Epithelial cell of proximal tubule (primary cell): Measurements from ENCODE around the gene RERE. TPM values are rescaled to one million over a fixed set of nuclear protein-coding genes. Genes with fewer than 3 reads are reported as not detected.

Experiments
- DNase-seq: peaks from one replicate; pipeline ENCODE4 v3.0.0-alpha.2; 2011; ENCODE audit warnings: low read depth
- H3K4me3 ChIP-seq: 2 replicates; pipeline ENCODE4 v1.5.1; 2011; ENCODE audit warnings: low read depth, mild to moderate bottlenecking, low read length
- CTCF ChIP-seq: conservative IDR thresholded peaks from 2 replicates; pipeline ENCODE4 v1.5.1; 2012; ENCODE audit warnings: low read depth, mild to moderate bottlenecking, low read length
- total RNA-seq: library from RNA; depleted of rRNA; stranded (reverse); fragments of >200 nt; gene quantifications from 2 replicates; pipeline ENCODE4 v1.2.3, GENCODE V29; 2015

Gene RERE
- total RNA-seq, 1 donor from 2014 or later: 18.0 TPM

GRCh38 chr1:8311068-8311718 lies 506.2 kb downstream of the RERE start:
- H3K4me3 ChIP-seq: no peak overlapping the region
- TF ChIP-seq CTCF: no peak
- no peak for DNase-seq

- no peak overlapping the region for H3K4me3 ChIP-seq
- no peak for TF ChIP-seq CTCF
- DNase-seq: no peak
Observed at GRCh38 chr1:8307628-8308027, 509.8 kb downstream of the RERE start.

GRCh38 chr1:8303876-8304275 lies 513.6 kb downstream of the RERE start:
- H3K4me3 ChIP-seq: no peak overlapping the region
- TF ChIP-seq CTCF: no peak
- DNase-seq: no peak

- DNase-seq: no peak
- no peak for TF ChIP-seq CTCF
- H3K4me3 ChIP-seq: no peak overlapping the region
Observed at GRCh38 chr1:8303141-8303540, 514.3 kb downstream of the RERE start.

Other genes with a start within 250 kb of the RERE start
- 2,577 and 2,907 TPM in 2 replicates for gene ENO1, start 61.0 kb upstream of the RERE start, total RNA-seq
- not detected in 2 replicates for gene CA6, start 128.2 kb upstream of the RERE start, total RNA-seq
- gene SLC2A7, start 208.8 kb upstream of the RERE start, total RNA-seq: not detected in 2 replicates